Pancreas (tissue), 10 donors: Measurements from ENCODE around the gene IPO4. TPM values are rescaled to one million over a fixed set of nuclear protein-coding genes. Genes with fewer than 3 reads are reported as not detected.

Experiments used
- ATAC-seq, 4 donors: fragments of 200-7000 bp; cut with Tn5 transposase; one replicate each; pipeline versions ENCODE4 v1.8.0 to v1.9.1; 2020; ENCODE audit warnings: mild to moderate bottlenecking in 4 of 4, moderate library complexity in 4 of 4
- DNase-seq, 6 donors: peaks; one replicate each; pipeline ENCODE4 v3.0.0-alpha.2; 2020
- FAIRE-seq: peaks from 2 replicates; lab custom pipeline; 2012; peaks lifted over from hg19 to GRCh38; lab: Jason Lieb, UNC
- H3K27ac ChIP-seq, 4 donors: fragments of 200-600 bp; sonication (generic); 1 replicate in 3 of 4; 2 replicates in 1 of 4; pipeline versions ENCODE4 v1.5.0 to v1.8.0; 2020
- H3K27me3 ChIP-seq, 4 donors: fragments of 200-600 bp; one replicate each; pipeline ENCODE4 v1.8.0; 2021
- H3K36me3 ChIP-seq, 3 donors: fragments of 200-600 bp; sonication (generic) in 1 of 3; one replicate each; pipeline versions ENCODE4 v1.5.0 to v1.8.0; 2020 to 2021
- H3K4me1 ChIP-seq, 3 donors: fragments of 200-600 bp; one replicate each; pipeline ENCODE4 v1.8.0; 2021
- H3K4me3 ChIP-seq, 4 donors: fragments of 200-600 bp; sonication (generic) in 2 of 4; one replicate each; pipeline versions ENCODE4 v1.5.0 to v1.8.0; 2020 to 2021
- H3K9me3 ChIP-seq, 4 donors: fragments of 200-600 bp; one replicate each; pipeline ENCODE4 v1.8.0; 2021
- WGBS, 2 donors: extraction: QIAGEN DNeasy Blood & Tissue Kit; methylation state at CpG; one replicate each; pipeline ENCODE4 v1.1.7; 2013; 5-methylcytosine and 5-hydroxymethylcytosine counted together
- intact Hi-C, 3 donors: fragments of 100-400 bp; cut with DNase I; formaldehyde crosslinking; loops; one replicate each; pipeline versions ENCODE4 v1.11.1 to v1.14.2; 2022
- polyA plus RNA-seq, 2 donors: library from polyadenylated mRNA; stranded (reverse); fragments of 200-250 nt; gene quantifications; one replicate each; pipeline ENCODE4 v1.2.3, GENCODE V29; 2013
- total RNA-seq, 6 donors: library from RNA; stranded (reverse); fragmentation: NEBNext Ultra II Directional in 4 of 6; extraction: Animal tissue kit (Norgen Biotek cat#: 25700) in 4 of 6; gene quantifications; one replicate each; pipeline versions ENCODE4 v1.2.1 to v1.2.4, GENCODE V29; 2021 to 2023
- TF ChIP-seq, protein P1 (sequence below), 4 donors: fragments of 200-600 bp; sonication (generic) in 3 of 4; IDR thresholded peaks; one replicate each; pipeline versions ENCODE4 v1.5.0 to v1.8.0; 2021; ENCODE audit warnings: antibody characterized with exemption in 4 of 4
- donor health status: healthy with polysubstance abuse.
- donor health status: DM: no; HTN: no; CAD: no; lungs with moderate emphysema.
- donor health status: DM: no; HTN: no; CAD: no.
- donor health status: control.
- donor health status: control.
- donor health status: Bipolar disorder and iron deficiency.
- donor health status: DM: yes; HTN: yes; CAD: no.
- donor health status: DM: no; HTN: no; CAD: no.
- donor health status: DM: no; HTN: no; CAD: no.
- donor health status: DM: yes; HTN: yes; CAD: no.

The IPO4 gene
- total and polyA plus RNA-seq, 8 donors: 21.3 to 62.0 (median 29.5) TPM

GRCh38 chr14:24143511-24143910, 45.1 kb downstream of the IPO4 start:
- H3K4me1 ChIP-seq: peaks cover 8 to 35% (median 31%) of the 10 kb centered on the region in 3 donors
- FAIRE-seq (no peak), DNase-seq (no peak), ATAC-seq (no peak)
- WGBS, 2 donors: 90 to 91% methylated on average over 2 of the region's 2 CpGs
- no peak overlapping the region for H3K27ac ChIP-seq
- TF ChIP-seq, protein P1, sequence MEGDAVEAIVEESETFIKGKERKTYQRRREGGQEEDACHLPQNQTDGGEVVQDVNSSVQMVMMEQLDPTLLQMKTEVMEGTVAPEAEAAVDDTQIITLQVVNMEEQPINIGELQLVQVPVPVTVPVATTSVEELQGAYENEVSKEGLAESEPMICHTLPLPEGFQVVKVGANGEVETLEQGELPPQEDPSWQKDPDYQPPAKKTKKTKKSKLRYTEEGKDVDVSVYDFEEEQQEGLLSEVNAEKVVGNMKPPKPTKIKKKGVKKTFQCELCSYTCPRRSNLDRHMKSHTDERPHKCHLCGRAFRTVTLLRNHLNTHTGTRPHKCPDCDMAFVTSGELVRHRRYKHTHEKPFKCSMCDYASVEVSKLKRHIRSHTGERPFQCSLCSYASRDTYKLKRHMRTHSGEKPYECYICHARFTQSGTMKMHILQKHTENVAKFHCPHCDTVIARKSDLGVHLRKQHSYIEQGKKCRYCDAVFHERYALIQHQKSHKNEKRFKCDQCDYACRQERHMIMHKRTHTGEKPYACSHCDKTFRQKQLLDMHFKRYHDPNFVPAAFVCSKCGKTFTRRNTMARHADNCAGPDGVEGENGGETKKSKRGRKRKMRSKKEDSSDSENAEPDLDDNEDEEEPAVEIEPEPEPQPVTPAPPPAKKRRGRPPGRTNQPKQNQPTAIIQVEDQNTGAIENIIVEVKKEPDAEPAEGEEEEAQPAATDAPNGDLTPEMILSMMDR (IDR thresholded peaks at IDR 0.05): no peak
- no peaks in the 10 kb centered on the region for H3K9me3 ChIP-seq
- H3K27me3 ChIP-seq: no peaks in the 10 kb centered on the region
- intact Hi-C loops: no loop called here
- H3K4me3 ChIP-seq: no peak overlapping the region
- peaks cover 0 to 8% (median under 1%) of the 10 kb centered on the region in 3 donors for H3K36me3 ChIP-seq

DNA sequence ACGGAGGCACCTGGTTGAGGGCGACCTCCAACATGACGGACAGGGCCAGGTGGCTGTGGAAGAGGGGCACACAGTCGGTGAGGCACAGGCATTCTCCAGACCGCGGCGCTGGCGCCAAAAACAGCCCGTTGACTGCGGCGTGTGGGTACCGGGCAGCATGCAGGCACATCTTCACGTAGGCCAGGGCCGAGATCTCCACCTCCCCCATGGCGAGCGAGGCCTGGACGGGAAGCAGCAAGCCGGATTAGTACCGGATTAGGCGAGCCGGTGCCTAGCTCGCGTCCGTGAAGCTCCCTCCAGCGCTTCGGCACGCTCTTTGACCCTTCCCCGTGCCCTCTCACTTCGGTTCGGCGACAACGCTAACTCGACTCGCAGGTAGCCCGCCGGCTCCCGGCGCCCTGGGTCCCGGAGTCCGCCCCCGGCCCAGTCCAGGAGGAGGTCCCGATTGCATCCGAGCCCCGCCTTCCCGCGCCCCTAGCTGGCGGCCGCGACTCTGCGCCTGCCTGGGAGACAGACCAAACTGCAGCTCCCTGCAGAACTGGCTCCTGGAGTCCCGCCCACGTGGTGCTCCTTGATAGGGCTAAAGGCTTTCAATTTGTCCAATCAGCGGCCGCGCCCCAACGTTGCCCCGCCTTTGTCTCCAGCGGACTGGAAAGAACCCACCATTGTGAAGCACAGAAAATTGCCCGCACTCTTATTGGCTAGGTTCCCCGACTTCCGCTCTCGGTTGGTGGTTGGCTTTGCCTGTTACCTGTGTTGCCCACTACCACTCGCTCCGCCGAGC, 47.3 kb downstream of the IPO4 start, which contains the start of gene EMC9:
Gene EMC9, minus strand, starts transcription at position 495 of the 784 bp plus-strand sequence. Its CDS starts 287 bp downstream, at position 208.
- ATAC-seq (peak; percentile 90 to 94 (median 91)), FAIRE-seq (no peak), DNase-seq (peak; percentile 98 to 100 (median 100))
- Histone ChIP-seq H3K27me3 (no peaks in the 10 kb centered on the region), H3K27ac (peak within 1 kb of the TSS; percentile 46 to 86 (median 82)), H3K4me3 (peak within 1 kb of the TSS; percentile 63 to 70 (median 64)), H3K36me3 (peaks cover 0 to 20% (median 7%) of the 10 kb centered on the region in 3 donors), H3K9me3 (no peaks in the 10 kb centered on the region), H3K4me1 (peaks cover 15 to 38% (median 25%) of the 10 kb centered on the region in 3 donors)
- WGBS, 2 donors: 0% methylated on average over 64 to 65 of the region's 65 CpGs
- intact Hi-C loops: no loop called here
- TF ChIP-seq, protein P1 (IDR thresholded peaks at IDR 0.05): peak; percentile 29 to 59 (median 38)

GRCh38 chr14:24139272-24139934, 49.2 kb downstream of the IPO4 start:
- TF ChIP-seq, protein P1 (IDR thresholded peaks at IDR 0.05): no peak
- H3K27ac ChIP-seq: peak overlapping the region in 1 of 4 donors; percentile 86
- intact Hi-C loops: no loop called here

DNA sequence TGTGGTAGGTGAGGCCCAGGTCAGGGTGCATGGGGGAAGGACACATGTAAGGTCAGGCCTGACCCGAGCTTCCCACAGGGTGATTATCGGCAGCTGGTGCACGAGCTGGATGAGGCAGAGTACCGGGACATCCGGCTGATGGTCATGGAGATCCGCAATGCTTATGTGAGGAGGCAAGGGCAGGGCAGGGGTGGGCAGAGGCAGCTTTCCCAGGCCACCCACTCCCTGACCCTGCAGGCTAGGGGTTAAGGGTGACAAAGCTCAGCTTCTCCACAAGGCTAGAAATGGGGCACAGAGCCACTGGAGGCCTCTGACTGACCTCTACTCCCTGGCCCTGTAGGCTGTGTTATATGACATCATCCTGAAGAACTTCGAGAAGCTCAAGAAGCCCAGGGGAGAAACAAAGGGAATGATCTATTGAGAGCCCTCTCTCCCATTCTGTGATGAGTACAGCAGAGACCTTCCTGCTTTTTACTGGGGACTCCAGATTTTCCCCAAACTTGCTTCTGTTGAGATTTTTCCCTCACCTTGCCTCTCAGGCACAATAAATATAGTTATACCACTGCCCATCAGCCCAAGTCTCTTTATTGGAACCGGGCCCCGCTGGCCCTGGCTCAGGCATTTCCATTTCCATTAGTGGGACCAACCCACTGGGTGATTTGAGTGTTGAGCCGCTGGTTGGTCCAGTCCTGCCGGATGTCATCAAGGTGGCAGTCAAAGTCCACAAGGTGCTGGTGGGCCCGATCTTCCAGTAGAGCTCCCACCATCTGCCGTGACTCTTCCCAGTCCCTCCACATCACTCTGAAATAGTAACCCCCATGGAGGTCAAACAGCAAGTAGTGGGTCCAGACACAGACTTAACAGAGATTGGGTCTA, 50.0 kb downstream of the IPO4 start:
- Histone ChIP-seq H3K9me3 (no peaks in the 10 kb centered on the region), H3K27me3 (no peaks in the 10 kb centered on the region), H3K4me1 (peaks cover 7 to 24% (median 23%) of the 10 kb centered on the region in 3 donors), H3K27ac (no peak overlapping the region), H3K36me3 (peaks cover 0 to 20% (median 7%) of the 10 kb centered on the region in 3 donors), H3K4me3 (no peak overlapping the region)
- intact Hi-C loops: no loop called here
- no peak for ATAC-seq
- DNase-seq: peak in 1 of 6 donors; percentile 49
- 67 to 69% methylated on average over 13 of the region's 13 CpGs for WGBS, 2 donors
- no peak for FAIRE-seq
- TF ChIP-seq, protein P1 (IDR thresholded peaks at IDR 0.05): no peak

More at GRCh38 chr14:24139272-24139934, 49.2 kb downstream of the IPO4 start:
- H3K4me1 ChIP-seq: peaks cover 7 to 24% (median 24%) of the 10 kb centered on the region in 3 donors
- H3K4me3 ChIP-seq: peak overlapping the region in 2 of 4 donors; percentile 1 to 63
- peaks cover 0 to 20% (median 7%) of the 10 kb centered on the region in 3 donors for H3K36me3 ChIP-seq
- DNase-seq (peak in 1 of 6 donors; percentile 55), FAIRE-seq (no peak), ATAC-seq (no peak)
- H3K9me3 ChIP-seq: no peaks in the 10 kb centered on the region
- 55 to 60% methylated on average over 9 of the region's 9 CpGs for WGBS, 2 donors
- H3K27me3 ChIP-seq: no peaks in the 10 kb centered on the region
